HG03060 (cell line): ENCODE measurements around the gene DNAI4.
"Not testable (repeated sequence)": the region's sequence is repeated elsewhere in the genome, so short reads cannot be mapped to it uniquely, and the experiment has no call there.

Source experiments
- ATAC-seq: cut with Tn5 transposase; IDR thresholded peaks from one replicate; pipeline ENCODE4 v1.9.1; 2021; ENCODE audit warnings: low read depth, moderate number of reproducible peaks; ENCODE audit not compliant: unreplicated experiment

Gene DNAI4

GRCh38 chr1:66834926-66835325 lies 89.7 kb downstream of the DNAI4 start:
- no peak for ATAC-seq

DNA sequence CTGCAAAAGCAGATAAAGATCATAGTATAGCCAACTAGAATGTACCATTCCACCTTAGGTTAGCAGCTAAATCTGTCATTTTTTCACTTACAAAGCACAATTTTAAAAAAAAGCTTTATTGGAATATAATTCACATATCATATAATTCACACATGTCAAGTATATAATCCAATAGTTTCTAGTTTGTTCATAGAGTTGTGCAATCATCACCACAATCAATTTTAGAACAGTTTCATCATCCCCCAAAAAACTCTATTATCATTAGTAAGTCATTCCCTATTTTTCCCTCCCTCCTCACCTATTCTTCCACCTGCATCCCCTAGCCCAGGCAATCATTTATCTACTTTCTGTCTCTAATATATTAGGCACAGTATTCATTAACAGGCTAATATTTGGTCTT lies 91.5 kb downstream of the DNAI4 start:
- ATAC-seq: no peak

- ATAC-seq: no peak
Observed at GRCh38 chr1:66831529-66832239, 93.0 kb downstream of the DNAI4 start.

GRCh38 chr1:66824771-66825170 lies 99.9 kb downstream of the DNAI4 start:
- no peak for ATAC-seq

GRCh38 chr1:66809736-66810326 lies 114.8 kb downstream of the DNAI4 start:
- no peak for ATAC-seq

DNA sequence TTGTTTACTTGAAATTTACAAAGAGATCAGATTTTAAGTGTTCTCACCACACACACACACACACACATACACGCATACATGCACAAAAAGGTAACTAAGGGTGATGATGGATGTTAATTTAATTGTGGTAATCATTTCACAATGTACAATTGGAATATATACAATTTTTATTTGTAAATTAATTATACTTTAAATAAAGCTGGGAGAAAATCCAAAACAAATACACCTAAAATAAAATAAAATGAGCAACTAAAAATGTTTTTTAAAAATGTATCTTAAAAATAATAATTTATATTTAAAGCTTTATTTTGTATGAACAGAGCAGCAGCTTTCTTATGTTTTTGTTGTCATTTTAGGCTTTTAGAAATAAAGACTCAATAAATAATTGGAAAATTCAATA lies 115.4 kb downstream of the DNAI4 start:
- no peak for ATAC-seq

DNA sequence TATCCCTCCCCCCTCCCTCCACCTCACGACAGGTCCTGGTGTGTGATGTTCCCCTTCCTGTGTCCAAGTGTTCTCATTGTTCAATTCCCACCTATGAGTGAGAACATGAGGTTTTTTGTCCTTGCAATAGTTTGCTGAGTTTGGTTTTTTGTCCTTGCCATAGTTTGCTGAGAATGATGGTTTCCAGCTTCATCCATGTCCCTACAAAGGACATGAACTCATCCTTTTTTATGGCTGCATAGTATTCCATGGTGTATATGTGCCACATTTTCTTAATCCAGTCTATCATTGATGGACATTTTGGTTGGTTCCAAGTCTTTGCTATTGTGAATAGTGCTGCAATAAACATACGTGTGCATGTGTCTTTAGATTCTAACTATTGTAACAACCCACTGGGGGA lies 128.8 kb downstream of the DNAI4 start:
- ATAC-seq: not testable (repeated sequence)

GRCh38 chr1:66791621-66792610 lies 132.7 kb downstream of the DNAI4 start:
- no peak for ATAC-seq

DNA sequence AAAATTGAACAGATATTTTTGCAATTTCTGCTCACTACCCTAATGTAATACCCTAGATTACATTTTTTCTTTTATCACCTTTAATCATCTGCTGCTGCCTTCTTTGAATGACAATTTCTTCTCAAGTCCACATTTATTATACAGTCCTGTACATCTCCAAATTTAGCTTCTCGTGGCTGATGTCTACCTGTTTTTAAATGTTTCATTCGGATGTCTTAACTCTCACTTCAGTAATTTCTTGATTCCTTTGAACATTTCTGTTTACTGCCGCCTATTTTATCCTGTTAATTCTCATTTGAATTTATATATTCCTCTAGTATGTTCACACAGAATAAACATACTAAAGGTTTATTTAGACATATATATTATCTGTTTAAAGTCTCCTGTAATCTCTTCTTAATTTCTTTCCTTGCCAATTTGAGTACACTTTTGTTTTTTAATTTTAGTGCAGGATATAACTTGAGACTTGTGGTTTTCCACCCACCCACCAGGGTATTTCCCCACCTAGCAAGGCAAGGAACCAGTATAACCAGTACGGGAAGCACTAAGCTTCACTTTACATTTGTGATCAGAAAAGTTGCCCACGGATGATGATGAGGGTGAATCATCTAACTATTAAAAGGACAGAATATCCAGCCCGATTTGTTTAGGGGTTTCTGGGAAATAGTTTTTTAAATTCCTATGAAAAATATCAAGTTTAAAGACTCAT lies 136.3 kb downstream of the DNAI4 start:
- ATAC-seq: peak; percentile 73

DNA sequence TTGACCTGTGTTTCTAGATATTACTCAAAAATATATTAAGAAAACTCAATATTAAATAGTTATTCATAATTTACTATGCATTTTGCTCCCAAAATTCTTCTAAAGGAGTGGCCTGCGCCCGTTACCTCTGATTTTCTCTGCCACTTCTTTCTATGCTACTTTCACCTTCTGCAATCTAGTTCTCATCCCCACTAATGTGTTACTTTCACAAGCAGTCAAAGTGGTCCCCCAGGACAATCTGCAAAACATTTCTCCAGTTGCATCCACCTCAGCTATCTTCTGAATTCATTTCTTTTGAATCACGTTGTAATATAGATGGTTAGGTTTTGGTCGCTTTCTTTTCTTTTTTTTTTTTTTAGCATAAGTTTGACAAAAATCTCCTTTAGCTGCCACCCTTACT lies 137.0 kb downstream of the DNAI4 start:
- peak; percentile 41 for ATAC-seq

- not testable (repeated sequence) for ATAC-seq
Observed at GRCh38 chr1:66785800-66786199, 138.9 kb downstream of the DNAI4 start.

DNA sequence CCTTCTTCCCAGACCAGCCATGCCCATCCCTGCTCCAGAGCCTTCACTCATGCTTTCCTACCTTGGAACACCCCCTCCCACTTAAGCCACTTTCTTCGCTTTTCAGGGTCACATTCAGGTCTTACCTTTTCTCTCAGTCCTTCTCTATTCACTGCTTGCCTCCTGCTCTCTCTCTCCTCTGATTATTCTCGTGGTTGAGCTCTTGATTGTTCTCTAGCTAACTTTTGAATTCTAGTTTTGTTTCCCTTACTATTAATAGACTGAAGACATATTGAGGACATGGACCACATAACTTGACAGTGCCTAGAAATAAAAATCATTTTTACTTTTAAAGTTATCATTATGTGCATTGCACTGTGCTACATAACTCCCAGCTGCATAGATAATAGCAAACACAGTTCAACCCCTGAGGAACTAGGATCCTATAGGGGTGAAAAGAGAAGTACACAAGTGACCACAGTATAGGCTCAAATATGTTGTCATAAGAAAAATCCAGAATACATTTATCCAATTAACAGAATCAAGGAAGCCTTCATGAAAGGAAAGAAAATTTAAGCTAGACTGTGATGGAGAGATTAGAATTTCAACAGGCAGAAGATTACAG lies 145.1 kb downstream of the DNAI4 start:
- no peak for ATAC-seq

GRCh38 chr1:66778969-66779368 lies 145.7 kb downstream of the DNAI4 start:
- ATAC-seq: no peak

DNA sequence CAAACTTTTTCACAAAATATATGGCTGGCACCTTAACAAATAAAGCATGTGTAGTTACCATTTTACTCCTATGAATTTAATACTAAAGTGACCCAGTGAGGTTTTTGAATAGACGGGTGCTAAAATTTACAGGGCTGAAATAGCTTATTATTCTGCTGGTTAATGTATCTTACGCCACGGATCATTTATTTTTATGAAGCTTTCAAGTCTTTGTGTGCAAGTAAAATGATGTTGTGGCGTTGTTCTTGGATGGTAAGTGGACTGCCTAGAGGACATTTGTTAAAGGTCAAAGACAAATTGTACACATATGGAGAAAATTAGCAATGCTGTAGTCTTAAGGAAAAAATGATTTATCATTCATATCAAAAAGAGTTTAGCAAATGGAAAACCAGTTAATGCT lies 146.4 kb downstream of the DNAI4 start:
- no peak for ATAC-seq

- ATAC-seq: no peak
Observed at GRCh38 chr1:66777831-66778230, 146.8 kb downstream of the DNAI4 start.

GRCh38 chr1:66775646-66776045 lies 149.0 kb downstream of the DNAI4 start:
- no peak for ATAC-seq

DNA sequence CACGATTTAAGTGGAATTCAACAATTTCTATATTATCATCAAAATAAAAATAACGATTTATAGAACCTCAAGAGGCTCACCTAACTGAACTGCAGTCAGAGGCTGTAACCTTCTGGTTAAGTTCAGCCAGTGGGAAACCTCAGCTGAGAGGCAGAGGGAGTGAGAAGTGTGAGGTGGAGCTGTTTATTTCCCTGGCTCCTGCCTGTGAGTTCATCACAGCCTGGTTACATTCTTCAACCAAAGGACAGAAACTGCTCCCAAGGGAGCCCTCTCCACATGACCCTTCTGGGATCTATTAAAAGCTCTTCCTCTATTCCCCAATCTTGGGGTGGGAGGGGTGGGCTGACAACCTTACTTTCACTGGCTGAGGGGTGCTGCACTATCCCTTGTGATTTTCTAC lies 150.2 kb downstream of the DNAI4 start:
- ATAC-seq: no peak

- no peak for ATAC-seq
Observed at GRCh38 chr1:66773227-66773626, 151.4 kb downstream of the DNAI4 start.

DNA sequence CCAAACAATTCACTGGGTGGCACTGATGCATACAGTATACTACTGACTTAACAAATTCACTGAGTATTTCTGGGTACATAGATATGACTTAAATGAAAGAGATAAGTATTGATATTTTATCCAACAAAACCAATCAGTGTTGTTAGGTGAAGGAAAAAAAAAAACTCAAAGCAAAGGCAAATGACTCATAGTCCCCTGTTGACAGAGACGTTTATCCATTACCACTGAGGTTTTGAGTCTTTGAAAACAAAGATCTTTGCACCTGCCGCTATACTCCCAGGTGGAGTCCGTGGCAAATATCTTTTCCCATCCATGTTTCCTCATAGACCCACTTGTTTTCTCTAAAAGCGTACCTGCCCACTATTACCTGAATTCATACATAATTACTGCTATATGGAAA lies 154.0 kb downstream of the DNAI4 start:
- no peak for ATAC-seq

- no peak for ATAC-seq
Observed at GRCh38 chr1:66770240-66770639, 154.4 kb downstream of the DNAI4 start.
